Mucosa of descending colon (tissue), 3 donors: ENCODE measurements around the gene TM9SF1. TPM values are rescaled to one million over a fixed set of nuclear protein-coding genes. Genes with fewer than 3 reads are reported as not detected.

ENCODE experiments used
- ATAC-seq: fragments of 200-7000 bp; cut with Tn5 transposase; one replicate; pipeline ENCODE4 v1.9.1; 2020; ENCODE audit warnings: mild to moderate bottlenecking, moderate library complexity
- DNase-seq, 3 donors: peaks; one replicate each; pipeline ENCODE4 v3.0.0-alpha.2; 2020
- H3K36me3 ChIP-seq: fragments of 200-600 bp; one replicate; pipeline ENCODE4 v1.8.0; 2021; ENCODE audit warnings: low read depth, mild to moderate bottlenecking
- H3K4me1 ChIP-seq: fragments of 200-600 bp; one replicate; pipeline ENCODE4 v1.8.0; 2021; ENCODE audit warnings: low read depth, mild to moderate bottlenecking
- H3K4me3 ChIP-seq: fragments of 200-600 bp; one replicate; pipeline ENCODE4 v1.8.0; 2021; ENCODE audit warnings: mild to moderate bottlenecking
- H3K9me3 ChIP-seq: fragments of 200-600 bp; one replicate; pipeline ENCODE4 v1.8.0; 2021; ENCODE audit warnings: mild to moderate bottlenecking
- CTCF ChIP-seq: fragments of 200-600 bp; IDR thresholded peaks from one replicate; pipeline ENCODE4 v1.8.0; 2022; ENCODE audit warnings: antibody characterized with exemption, mild to moderate bottlenecking
- intact Hi-C, 2 donors: fragments of 100-400 bp; cut with DNase I in 1 of 2; cut with micrococcal nuclease in 1 of 2; formaldehyde crosslinking; loops; one replicate each; pipeline versions ENCODE4 v1.11.0 to v1.11.1; 2022; cut with DNase I, micrococcal nuclease
- microRNA-seq: library from miRNA; unstranded; fragments of <30 nt; microRNA quantifications from one replicate; pipeline ENCODE4, GENCODE V29; 2019
- total RNA-seq, 3 donors: library from RNA; stranded (reverse); fragmentation: NEBNext Ultra II Directional in 2 of 3; extraction: Animal tissue kit (Norgen Biotek cat#: 25700) in 2 of 3; gene quantifications; one replicate each; pipeline versions ENCODE4 v1.2.1 to v1.2.4, GENCODE V29; 2021 to 2023
- donor health status: DM: no; HTN: no; CAD: no; lungs with moderate emphysema.
- donor health status: DM: no; HTN: no; CAD: no.
- donor health status: DM: no; HTN: yes; CAD: no.

Gene TM9SF1
- total RNA-seq, 3 donors from 2014 or later = 41.7 to 49.1 (median 47.1) TPM

- Histone ChIP-seq H3K36me3 (no peaks in the 10 kb centered on the region), H3K4me3 (no peak overlapping the region), H3K4me1 (peaks cover 44% of the 10 kb centered on the region), H3K9me3 (no peaks in the 10 kb centered on the region)
- TF ChIP-seq CTCF = no peak
- ATAC-seq (no peak), DNase-seq (no peak)
- intact Hi-C loops = no loop called here
These were observed 55.8 kb downstream of the TM9SF1 start for GRCh38 chr14:24139272-24139934.

Small RNA genes lying within 50 kb of the gene (microRNA-seq; reads per million reads assigned to microRNA genes)
- not detected for gene MIR7703

Other genes with a start within 250 kb of the TM9SF1 start
- 10 to 100 TPM; 35.0 to 41.7 (median 36.8) TPM for gene DHRS4, start 241.7 kb downstream of the TM9SF1 start, total RNA-seq
- gene DHRS4L2, start 206.5 kb downstream of the TM9SF1 start, total RNA-seq = 10 to 100 TPM; 30.7 to 56.1 (median 45.9) TPM
- gene CARMIL3, start 143.4 kb downstream of the TM9SF1 start, total RNA-seq = 1 to 10 TPM; 1.4 to 2.7 (median 1.5) TPM
- gene CPNE6, start 123.9 kb downstream of the TM9SF1 start, total RNA-seq = 1 to 10 TPM in 1 of 3 donors, under 1 TPM in 1, not detected in 1; 0.14 to 2.2 TPM
- 100 to 1,000 TPM in 2 of 3 donors, 10 to 100 TPM in 1; 64.7 to 150 (median 150) TPM for gene PCK2, start 101.1 kb downstream of the TM9SF1 start, total RNA-seq
- gene DCAF11, start 80.7 kb downstream of the TM9SF1 start, total RNA-seq = 100 to 1,000 TPM in 1 of 3 donors, 10 to 100 TPM in 2; 65.8 to 101 (median 84.9) TPM
- 1 to 10 TPM; 2.3 to 4.5 (median 2.8) TPM for gene NRL, start 80.5 kb downstream of the TM9SF1 start, total RNA-seq
- gene FITM1, start 64.8 kb downstream of the TM9SF1 start, total RNA-seq = 1 to 10 TPM in 2 of 3 donors, under 1 TPM in 1; 0.79 to 1.9 (median 1.3) TPM
- 100 to 1,000 TPM; 188 to 279 (median 203) TPM for gene PSME1, start 59.2 kb downstream of the TM9SF1 start, total RNA-seq
- 10 to 100 TPM; 18.3 to 24.9 (median 20.4) TPM for gene EMC9, start 53.9 kb downstream of the TM9SF1 start, total RNA-seq
- gene PSME2, start 48.8 kb downstream of the TM9SF1 start, total RNA-seq = 100 to 1,000 TPM; 141 to 295 (median 191) TPM
- 10 to 100 TPM; 52.8 to 66.2 (median 59.0) TPM for gene RNF31, start 47.9 kb downstream of the TM9SF1 start, total RNA-seq
- gene IRF9, start 34.2 kb downstream of the TM9SF1 start, total RNA-seq = 100 to 1,000 TPM in 2 of 3 donors, 10 to 100 TPM in 1; 78.7 to 119 (median 103) TPM
- gene REC8, start 23.4 kb downstream of the TM9SF1 start, total RNA-seq = 10 to 100 TPM; 14.9 to 17.0 (median 16.8) TPM
- 10 to 100 TPM; 23.2 to 29.3 (median 26.8) TPM for gene IPO4, start 6.6 kb downstream of the TM9SF1 start, total RNA-seq
- under 1 TPM in 2 of 3 donors, not detected in 1; 0.36 to 0.82 TPM for gene TSSK4, start 10.3 kb upstream of the TM9SF1 start, total RNA-seq
- gene CHMP4A, start 18.0 kb upstream of the TM9SF1 start, total RNA-seq = 10 to 100 TPM; 47.6 to 67.8 (median 49.5) TPM
- gene MDP1, start 20.6 kb upstream of the TM9SF1 start, total RNA-seq = 10 to 100 TPM; 11.1 to 14.8 (median 13.2) TPM
- 100 to 1,000 TPM; 108 to 150 (median 131) TPM for gene NEDD8, start 36.9 kb upstream of the TM9SF1 start, total RNA-seq
- gene GMPR2, start 37.5 kb upstream of the TM9SF1 start, total RNA-seq = 10 to 100 TPM; 59.7 to 83.5 (median 61.6) TPM
- gene TINF2, start 47.2 kb upstream of the TM9SF1 start, total RNA-seq = 10 to 100 TPM; 51.5 to 64.8 (median 58.4) TPM
- gene TGM1, start 67.7 kb upstream of the TM9SF1 start, total RNA-seq = 1 to 10 TPM; 2.2 to 3.3 (median 2.4) TPM
- 10 to 100 TPM; 31.6 to 52.9 (median 41.3) TPM for gene RABGGTA, start 76.2 kb upstream of the TM9SF1 start, total RNA-seq
- 10 to 100 TPM; 30.6 to 56.9 (median 54.9) TPM for gene DHRS1, start 104.3 kb upstream of the TM9SF1 start, total RNA-seq
- 10 to 100 TPM; 24.1 to 29.2 (median 29.1) TPM for gene NOP9, start 104.4 kb upstream of the TM9SF1 start, total RNA-seq
- 10 to 100 TPM in 2 of 3 donors, 1 to 10 TPM in 1; 8.5 to 15.8 (median 12.1) TPM for gene CIDEB, start 112.5 kb upstream of the TM9SF1 start, total RNA-seq
- 1 to 10 TPM; 3.7 to 6.3 (median 5.0) TPM for gene LTB4R2, start 114.7 kb upstream of the TM9SF1 start, total RNA-seq
- 1 to 10 TPM; 3.4 to 6.1 (median 3.8) TPM for gene LTB4R, start 116.1 kb upstream of the TM9SF1 start, total RNA-seq
- gene ADCY4, start 139.6 kb upstream of the TM9SF1 start, total RNA-seq = 10 to 100 TPM; 13.9 to 23.5 (median 20.7) TPM
- gene RIPK3, start 144.6 kb upstream of the TM9SF1 start, total RNA-seq = 10 to 100 TPM; 40.6 to 99.9 (median 71.7) TPM
- 100 to 1,000 TPM in 1 of 3 donors, 10 to 100 TPM in 2; 11.9 to 112 (median 25.2) TPM for gene NFATC4, start 172.7 kb upstream of the TM9SF1 start, total RNA-seq
- 10 to 100 TPM; 12.1 to 15.8 (median 13.4) TPM for gene NYNRIN, start 203.6 kb upstream of the TM9SF1 start, total RNA-seq
- 1 to 10 TPM; 2.2 to 3.9 (median 2.6) TPM for gene CBLN3, start 234.2 kb upstream of the TM9SF1 start, total RNA-seq
- gene KHNYN, start 234.5 kb upstream of the TM9SF1 start, total RNA-seq = 100 to 1,000 TPM in 1 of 3 donors, 10 to 100 TPM in 2; 85.9 to 102 (median 86.9) TPM
- gene SDR39U1, start 247.3 kb upstream of the TM9SF1 start, total RNA-seq = 10 to 100 TPM; 43.3 to 64.1 (median 47.1) TPM